OCI-LY3 (cell line): ENCODE measurements around the gene ZNF444.
A peak's percentile ranks its signal among the peaks of the same experiment; 100 is the strongest.

Experiments used
- H2AFZ ChIP-seq: fragments of 200-600, 300-600 bp; shearing (Covaris generic); 2 replicates; pipeline ENCODE4 v1.6.0; 2014; ENCODE audit warnings: antibody characterized with exemption, low read depth, low read length
- H3K27ac ChIP-seq: fragments of 200-600, 300-600 bp; sonication (generic); 2 replicates; pipeline ENCODE4 v1.5.1; 2014; ENCODE audit warnings: mild to moderate bottlenecking, low read length, moderate library complexity, mixed read lengths
- H3K27me3 ChIP-seq: fragments of 200-600, 300-600 bp; sonication (generic); 2 replicates; pipeline ENCODE4 v1.6.1; 2014; ENCODE audit warnings: low read depth, low read length, mixed read lengths
- H3K36me3 ChIP-seq: fragments of 200-600, 300-600 bp; sonication (generic); replicated peaks from 2 replicates; pipeline ENCODE3; 2014; ENCODE audit warnings: low read depth, low read length, mixed read lengths
- H3K4me1 ChIP-seq: fragments of 300-600, 200-600 bp; sonication (generic); 2 replicates; pipeline ENCODE4 v1.6.1; 2014; ENCODE audit warnings: low read length, mixed read lengths
- H3K4me2 ChIP-seq: fragments of 200-600, 300-600 bp; sonication (generic); 2 replicates; pipeline ENCODE4 v1.6.1; 2014; ENCODE audit warnings: low read length, mixed read lengths
- H3K4me3 ChIP-seq: fragments of 300-600, 200-600 bp; sonication (generic); 2 replicates; pipeline ENCODE4 v1.5.1; 2014; ENCODE audit warnings: antibody characterized with exemption, mild to moderate bottlenecking, low read length, moderate library complexity
- H3K79me2 ChIP-seq: fragments of 300-600, 200-600 bp; shearing (Covaris generic); 2 replicates; pipeline ENCODE4 v1.6.1; 2014; ENCODE audit warnings: mild to moderate bottlenecking, low read length, mixed read lengths
- H3K9ac ChIP-seq: fragments of 300-600, 200-600 bp; shearing (Covaris generic); 2 replicates; pipeline ENCODE4 v1.6.0; 2014; ENCODE audit warnings: mild to moderate bottlenecking, low read length, moderate library complexity
- H3K9me3 ChIP-seq: fragments of 200-600, 300-600 bp; shearing (Covaris generic); 2 replicates; pipeline ENCODE4 v1.6.1; 2014; ENCODE audit warnings: low read length, mixed read lengths; ENCODE audit not compliant: insufficient read depth
- H4K20me1 ChIP-seq: fragments of 200-600, 300-600 bp; sonication (generic); 2 replicates; pipeline ENCODE4 v1.6.1; 2016; ENCODE audit warnings: low read length, mixed read lengths; ENCODE audit not compliant: insufficient read depth
- EZH2phosphoT487 ChIP-seq: fragments of 200-600 bp; shearing (Covaris generic); IDR thresholded peaks from 2 replicates; pipeline ENCODE4 v1.6.1; 2018; ENCODE audit warnings: antibody characterized with exemption, mixed run types, low read depth
- TF ChIP-seq, protein P1 (sequence below): fragments of 200-600, 300-600 bp; sonication (generic); IDR thresholded peaks from 2 replicates; pipeline ENCODE4 v1.5.1; 2014; ENCODE audit warnings: antibody characterized with exemption, low read length, low read depth

ZNF444 gene

DNA sequence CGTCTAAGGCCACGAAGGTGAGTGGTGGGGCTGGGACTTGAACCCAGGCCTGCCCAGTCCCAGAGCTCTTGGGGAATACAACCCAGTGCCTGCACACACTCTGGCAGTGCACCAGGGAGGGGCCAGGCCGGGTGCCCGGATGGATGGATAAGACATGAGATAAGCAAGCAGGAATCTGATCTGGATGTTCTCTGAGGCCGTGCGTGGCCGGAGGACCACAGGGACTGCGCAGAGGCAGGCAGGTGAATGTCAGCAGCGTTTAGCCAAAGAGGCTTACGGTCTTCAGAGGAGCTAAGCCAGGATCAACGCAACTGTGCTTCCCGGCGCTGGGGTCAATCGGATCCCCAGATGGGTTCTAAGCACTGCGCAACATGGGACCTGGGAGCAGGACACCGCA is 21.5 kb upstream of the ZNF444 start:
- H3K27ac ChIP-seq = peak overlapping the region; percentile 87
- H3K4me1 ChIP-seq = peaks cover 27% of the 10 kb centered on the region
- peaks cover 61% of the 10 kb centered on the region for H3K79me2 ChIP-seq
- H3K9me3 ChIP-seq = no peaks in the 10 kb centered on the region
- no peak for TF ChIP-seq EZH2phosphoT487
- TF ChIP-seq, protein P1, sequence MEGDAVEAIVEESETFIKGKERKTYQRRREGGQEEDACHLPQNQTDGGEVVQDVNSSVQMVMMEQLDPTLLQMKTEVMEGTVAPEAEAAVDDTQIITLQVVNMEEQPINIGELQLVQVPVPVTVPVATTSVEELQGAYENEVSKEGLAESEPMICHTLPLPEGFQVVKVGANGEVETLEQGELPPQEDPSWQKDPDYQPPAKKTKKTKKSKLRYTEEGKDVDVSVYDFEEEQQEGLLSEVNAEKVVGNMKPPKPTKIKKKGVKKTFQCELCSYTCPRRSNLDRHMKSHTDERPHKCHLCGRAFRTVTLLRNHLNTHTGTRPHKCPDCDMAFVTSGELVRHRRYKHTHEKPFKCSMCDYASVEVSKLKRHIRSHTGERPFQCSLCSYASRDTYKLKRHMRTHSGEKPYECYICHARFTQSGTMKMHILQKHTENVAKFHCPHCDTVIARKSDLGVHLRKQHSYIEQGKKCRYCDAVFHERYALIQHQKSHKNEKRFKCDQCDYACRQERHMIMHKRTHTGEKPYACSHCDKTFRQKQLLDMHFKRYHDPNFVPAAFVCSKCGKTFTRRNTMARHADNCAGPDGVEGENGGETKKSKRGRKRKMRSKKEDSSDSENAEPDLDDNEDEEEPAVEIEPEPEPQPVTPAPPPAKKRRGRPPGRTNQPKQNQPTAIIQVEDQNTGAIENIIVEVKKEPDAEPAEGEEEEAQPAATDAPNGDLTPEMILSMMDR = no peak
- H3K9ac ChIP-seq = peak overlapping the region; percentile 94
- H3K4me3 ChIP-seq = peak overlapping the region; percentile 82
- H4K20me1 ChIP-seq = peaks cover 14% of the 10 kb centered on the region
- peaks cover 18% of the 10 kb centered on the region for H3K36me3 ChIP-seq
- peak overlapping the region; percentile 82 for H3K4me2 ChIP-seq
- no peak overlapping the region for H2AFZ ChIP-seq
- H3K27me3 ChIP-seq = no peaks in the 10 kb centered on the region

DNA sequence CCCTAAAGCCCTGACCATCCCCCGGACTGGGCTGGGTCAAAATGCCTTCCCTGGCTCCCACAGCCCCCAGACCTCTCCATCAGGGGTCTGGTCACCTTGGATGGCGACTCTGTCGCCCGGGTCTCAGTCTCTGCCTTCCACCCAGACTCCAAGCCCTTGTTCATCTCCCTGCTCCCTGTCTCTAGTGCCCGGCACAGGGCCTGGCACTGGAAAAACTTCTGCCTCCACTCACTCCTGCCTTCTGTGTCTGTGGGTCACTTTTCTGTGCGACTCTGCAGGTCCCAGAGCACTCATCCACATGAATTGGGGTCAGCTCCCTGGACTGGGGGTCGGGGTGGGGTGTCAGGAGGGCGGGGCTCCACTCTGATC is 21.1 kb upstream of the ZNF444 start:
- H3K4me2 ChIP-seq = peak overlapping the region; percentile 82
- H2AFZ ChIP-seq = no peak overlapping the region
- peaks cover 14% of the 10 kb centered on the region for H4K20me1 ChIP-seq
- peaks cover 23% of the 10 kb centered on the region for H3K4me1 ChIP-seq
- H3K9me3 ChIP-seq = no peaks in the 10 kb centered on the region
- H3K4me3 ChIP-seq = peak overlapping the region; percentile 82
- H3K27ac ChIP-seq = peak overlapping the region; percentile 87
- H3K79me2 ChIP-seq = peaks cover 57% of the 10 kb centered on the region
- peak overlapping the region; percentile 94 for H3K9ac ChIP-seq
- H3K27me3 ChIP-seq = no peaks in the 10 kb centered on the region
- no peak for TF ChIP-seq EZH2phosphoT487
- TF ChIP-seq, protein P1 = no peak
- peaks cover 18% of the 10 kb centered on the region for H3K36me3 ChIP-seq

- Histone ChIP-seq H3K9me3 (no peaks in the 10 kb centered on the region), H3K27me3 (no peaks in the 10 kb centered on the region), H3K4me3 (peak overlapping the region; percentile 82), H3K9ac (peak overlapping the region; percentile 94), H4K20me1 (peaks cover 14% of the 10 kb centered on the region), H3K4me2 (peak overlapping the region; percentile 82), H3K27ac (peak overlapping the region; percentile 87), H2AFZ (no peak overlapping the region), H3K36me3 (peaks cover 18% of the 10 kb centered on the region), H3K4me1 (peaks cover 23% of the 10 kb centered on the region), H3K79me2 (peaks cover 51% of the 10 kb centered on the region)
- no peak for TF ChIP-seq EZH2phosphoT487
- TF ChIP-seq, protein P1 = 0 out of 2 replicates have a peak, but pooled peaks have one; percentile 11
Measured at GRCh38 chr19:56120371-56121179, 20.5 kb upstream of the ZNF444 start.
